CD8-positive, alpha-beta memory T cell (primary cell): ENCODE results near the gene TMEM235. TPM values are rescaled to one million over a fixed set of nuclear protein-coding genes. Genes with fewer than 3 reads are reported as not detected.
"Not testable (repeated sequence)": the region's sequence is repeated elsewhere in the genome, so short reads cannot be mapped to it uniquely, and the experiment has no call there.

Experiments
- CTCF ChIA-PET: fragments of 350-600 bp; sonication (Branson Sonifier 250); formaldehyde crosslinking; loops from one replicate; lab custom pipeline; 2021; ENCODE audit warnings: antibody characterized with exemption; lab: Charles Lee
- POLR2A ChIA-PET: fragments of 350-600 bp; sonication (Branson Sonifier 250); formaldehyde crosslinking; loops from one replicate; lab custom pipeline; 2021; ENCODE audit warnings: antibody characterized with exemption; lab: Charles Lee
- DNase-seq, 5 donors: peaks; one replicate each; pipeline versions ENCODE4 v3.0.0 to v3.0.0-alpha.2; 2020 to 2022; ENCODE audit warnings: mixed read lengths in 1 of 5
- H3K27ac ChIP-seq: one replicate; pipeline ENCODE4 v1.7.0; 2013; ENCODE audit warnings: low read depth, mild to moderate bottlenecking, low read length, moderate library complexity
- H3K27me3 ChIP-seq: 2 replicates; pipeline ENCODE4 v1.7.0; 2013; ENCODE audit warnings: low read length, mild to moderate bottlenecking; ENCODE audit not compliant: insufficient read depth, poor library complexity, severe bottlenecking
- H3K36me3 ChIP-seq: 2 replicates; pipeline ENCODE4 v1.7.0; 2013; ENCODE audit warnings: mild to moderate bottlenecking, low read length, moderate library complexity; ENCODE audit not compliant: insufficient read depth
- H3K4me1 ChIP-seq: 2 replicates; pipeline ENCODE4 v1.7.0; 2013; ENCODE audit warnings: mild to moderate bottlenecking, low read length, moderate library complexity; ENCODE audit not compliant: insufficient read depth
- H3K4me3 ChIP-seq: 2 replicates; pipeline ENCODE4 v1.7.0; 2013; ENCODE audit warnings: mild to moderate bottlenecking, low read length
- H3K9me3 ChIP-seq: 2 replicates; pipeline ENCODE4 v1.7.0; 2013; ENCODE audit warnings: mild to moderate bottlenecking, low read length
- H3K27ac Mint-ChIP-seq, 8 donors: one replicate each; pipeline ENCODE4 v1.8.0; 2020 to 2021; ENCODE audit warnings: mixed read lengths in 8 of 8, mild to moderate bottlenecking in 6 of 8, inconsistent platforms in 3 of 8, moderate library complexity in 3 of 8
- H3K27me3 Mint-ChIP-seq, 2 donors: one replicate each; pipeline ENCODE4 v1.8.0; 2020 to 2021; ENCODE audit warnings: mixed read lengths in 2 of 2, mild to moderate bottlenecking in 1 of 2, moderate library complexity in 1 of 2
- H3K36me3 Mint-ChIP-seq, 3 donors: one replicate each; pipeline ENCODE4 v1.8.0; 2020 to 2021; ENCODE audit warnings: mixed read lengths in 3 of 3, inconsistent platforms in 1 of 3, mild to moderate bottlenecking in 1 of 3
- H3K4me1 Mint-ChIP-seq, 3 donors: one replicate each; pipeline ENCODE4 v1.8.0; 2020 to 2021; ENCODE audit warnings: mixed read lengths in 3 of 3, inconsistent platforms in 1 of 3, mild to moderate bottlenecking in 1 of 3
- H3K4me3 Mint-ChIP-seq, 7 donors: one replicate each; pipeline ENCODE4 v1.8.0; 2020 to 2021; ENCODE audit warnings: mixed read lengths in 7 of 7, mild to moderate bottlenecking in 6 of 7, moderate library complexity in 4 of 7, inconsistent platforms in 2 of 7
- H3K9me3 Mint-ChIP-seq, 5 donors: one replicate each; pipeline ENCODE4 v1.8.0; 2020 to 2022; ENCODE audit warnings: mixed read lengths in 5 of 5, mild to moderate bottlenecking in 3 of 5, moderate library complexity in 2 of 5, inconsistent platforms in 1 of 5
- polyA plus RNA-seq: library from polyadenylated mRNA; unstranded; fragments of 300-500 nt; fragmentation: Illumina TruSeq; gene quantifications from one replicate; pipeline ENCODE4 v1.2.3, GENCODE V29; 2021
- total RNA-seq, 2 experiments: library from RNA; stranded (reverse); gene quantifications; one replicate each; pipeline ENCODE4 v1.2.3, GENCODE V29; 2021

Gene TMEM235
- total and polyA plus RNA-seq, 3 experiments from 2014 or later = not detected

DNA sequence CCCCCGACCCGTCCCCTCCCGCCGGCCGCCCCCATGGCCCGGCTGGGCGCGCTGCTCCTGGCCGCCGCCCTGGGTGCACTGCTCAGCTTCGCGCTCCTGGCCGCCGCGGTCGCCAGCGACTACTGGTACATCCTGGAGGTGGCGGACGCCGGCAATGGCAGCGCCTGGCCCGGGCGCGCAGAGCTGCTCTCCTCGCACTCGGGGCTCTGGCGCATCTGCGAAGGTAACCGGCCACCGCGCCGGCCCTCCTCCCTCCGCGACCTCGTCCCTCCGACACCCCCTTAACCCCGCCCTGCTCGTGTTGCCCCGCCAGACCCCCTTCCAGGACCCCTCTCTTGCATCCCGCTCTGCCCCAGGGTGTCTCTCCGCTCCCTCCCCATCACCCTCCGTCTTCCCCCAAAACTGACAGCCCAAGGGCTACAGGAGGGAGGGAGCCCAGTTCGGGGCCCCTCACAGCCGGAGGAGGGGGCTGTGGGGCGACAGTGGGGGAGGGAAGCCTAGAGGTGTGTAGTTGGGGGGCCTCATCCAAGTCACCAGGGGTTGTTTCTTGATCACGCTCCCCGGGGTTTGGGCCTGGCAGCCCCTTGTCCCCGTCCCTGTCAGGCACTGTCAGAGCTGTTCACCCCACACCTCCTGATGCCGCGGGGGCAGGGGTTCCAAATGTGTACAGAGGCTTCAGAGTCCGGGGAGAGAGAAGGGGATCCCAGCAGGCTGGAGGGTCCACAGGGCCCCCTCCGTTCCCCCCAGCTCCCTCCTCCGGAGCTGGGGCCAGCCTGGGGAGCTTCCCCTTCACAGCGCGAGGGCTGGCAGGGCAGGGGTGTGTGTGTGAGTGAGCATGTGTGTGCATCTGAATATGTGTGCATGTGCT is 794 bp downstream of the TMEM235 start:
- ChIA-PET POLR2A (interaction anchor here (0.6 kb wide), 1 partner anchor 360 kb away, joined by 15 read pairs; no protein-coding TSS in a partner anchor), CTCF (no interaction called here)
- peaks cover 3 to 13% (median 5%) of the 10 kb centered on the region in 3 donors for H3K4me1 Mint-ChIP-seq
- peaks cover 12% of the 10 kb centered on the region for H3K27me3 ChIP-seq
- H3K27me3 Mint-ChIP-seq = peaks cover 27 to 36% of the 10 kb centered on the region in 2 donors
- no peaks in the 10 kb centered on the region for H3K9me3 Mint-ChIP-seq
- H3K4me3 Mint-ChIP-seq = peak overlapping the region in 1 of 7 donors; percentile 14
- H3K4me3 ChIP-seq = no peak overlapping the region
- H3K4me1 ChIP-seq = no peaks in the 10 kb centered on the region
- no peak overlapping the region for H3K27ac ChIP-seq
- H3K27ac Mint-ChIP-seq = no peak overlapping the region
- no peaks in the 10 kb centered on the region for H3K36me3 Mint-ChIP-seq
- H3K9me3 ChIP-seq = no peaks in the 10 kb centered on the region
- no peaks in the 10 kb centered on the region for H3K36me3 ChIP-seq
- no peak for DNase-seq

DNA sequence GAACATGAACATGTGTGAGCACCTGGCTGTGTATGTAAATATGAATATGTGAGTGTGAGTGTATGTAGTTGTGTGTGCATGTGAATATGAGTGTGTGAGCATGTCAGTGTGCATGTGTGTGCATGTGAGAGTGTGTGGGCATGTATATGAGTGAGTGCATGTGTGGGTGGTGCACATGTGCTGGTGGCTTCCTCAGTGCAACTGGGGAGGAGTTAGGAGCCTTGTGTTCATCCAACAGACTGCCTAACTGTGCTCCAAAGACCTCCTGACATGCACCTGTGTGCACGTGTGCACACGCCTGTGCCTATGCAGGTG is 1.4 kb downstream of the TMEM235 start:
- H3K36me3 Mint-ChIP-seq = no peaks in the 10 kb centered on the region
- peaks cover 3 to 13% (median 5%) of the 10 kb centered on the region in 3 donors for H3K4me1 Mint-ChIP-seq
- H3K27ac Mint-ChIP-seq = no peak overlapping the region
- ChIA-PET POLR2A (no interaction called here), CTCF (no interaction called here)
- H3K4me1 ChIP-seq = no peaks in the 10 kb centered on the region
- DNase-seq = no peak
- H3K27me3 Mint-ChIP-seq = peaks cover 26 to 32% of the 10 kb centered on the region in 2 donors
- H3K27ac ChIP-seq = no peak overlapping the region
- no peaks in the 10 kb centered on the region for H3K36me3 ChIP-seq
- no peak overlapping the region for H3K4me3 ChIP-seq
- peaks cover 12% of the 10 kb centered on the region for H3K27me3 ChIP-seq
- no peaks in the 10 kb centered on the region for H3K9me3 ChIP-seq
- H3K9me3 Mint-ChIP-seq = no peaks in the 10 kb centered on the region
- no peak overlapping the region for H3K4me3 Mint-ChIP-seq

DNA sequence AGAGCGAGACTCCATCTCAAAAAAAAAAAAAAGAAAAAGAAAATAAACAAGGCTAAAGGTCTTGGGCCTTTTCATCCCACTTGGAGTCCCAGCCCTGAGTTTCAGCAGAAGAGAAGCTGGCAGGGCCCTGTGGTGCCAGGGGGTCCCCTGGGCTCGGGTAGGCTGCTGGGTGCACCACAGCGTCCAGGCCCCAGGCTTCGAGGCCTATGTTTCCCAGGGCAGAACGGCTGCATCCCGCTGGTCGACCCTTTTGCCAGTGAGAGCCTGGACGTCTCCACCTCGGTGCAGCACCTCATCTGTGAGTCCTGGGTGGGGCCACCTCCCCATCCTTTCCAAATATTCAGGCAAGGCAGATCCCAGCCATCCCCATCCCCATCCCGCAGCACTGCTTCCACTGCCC is 2.2 kb downstream of the TMEM235 start:
- DNase-seq = no peak
- no peak overlapping the region for H3K4me3 ChIP-seq
- H3K27me3 ChIP-seq = peaks cover 12% of the 10 kb centered on the region
- no peak overlapping the region for H3K27ac ChIP-seq
- no peaks in the 10 kb centered on the region for H3K36me3 Mint-ChIP-seq
- H3K4me3 Mint-ChIP-seq = no peak overlapping the region
- H3K27ac Mint-ChIP-seq = no peak overlapping the region
- H3K27me3 Mint-ChIP-seq = peaks cover 23 to 30% of the 10 kb centered on the region in 2 donors
- H3K4me1 Mint-ChIP-seq = peaks cover 3 to 13% (median 5%) of the 10 kb centered on the region in 3 donors
- no peaks in the 10 kb centered on the region for H3K4me1 ChIP-seq
- no peaks in the 10 kb centered on the region for H3K36me3 ChIP-seq
- POLR2A ChIA-PET = no interaction called here
- CTCF ChIA-PET = no interaction called here
- H3K9me3 Mint-ChIP-seq = no peaks in the 10 kb centered on the region
- no peaks in the 10 kb centered on the region for H3K9me3 ChIP-seq

DNA sequence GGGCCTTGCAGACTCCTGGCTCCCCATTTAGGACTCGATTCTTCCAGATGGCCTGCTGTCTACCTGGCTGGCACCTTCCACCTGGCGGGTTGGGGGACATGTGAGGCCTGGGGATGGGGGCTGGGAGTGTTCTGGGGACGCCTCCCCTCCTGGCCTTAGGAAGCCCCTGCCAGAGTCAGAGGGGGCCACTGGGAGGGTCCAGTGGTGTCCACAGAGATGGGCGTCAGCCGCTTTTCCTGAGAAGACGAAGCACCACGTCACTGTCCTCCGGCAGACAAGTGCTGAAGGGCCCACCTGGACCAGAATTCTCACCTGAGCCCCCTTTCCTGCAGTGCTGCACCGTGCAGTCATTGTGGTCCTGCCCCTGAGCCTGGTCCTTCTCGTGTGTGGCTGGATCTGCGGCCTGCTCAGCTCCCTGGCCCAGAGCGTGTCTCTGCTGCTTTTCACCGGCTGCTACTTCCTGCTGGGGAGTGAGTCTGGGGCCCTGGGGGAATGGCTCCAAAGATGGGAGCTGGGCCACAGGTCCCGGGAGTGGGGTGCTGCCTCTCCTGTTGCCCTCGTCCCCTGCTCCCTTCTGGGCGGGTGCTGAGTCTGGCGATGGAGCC is 2.9 kb downstream of the TMEM235 start:
- POLR2A ChIA-PET = no interaction called here
- Mint-ChIP-seq H3K27me3 (peaks cover 19 to 30% of the 10 kb centered on the region in 2 donors), H3K9me3 (no peaks in the 10 kb centered on the region), H3K4me1 (peaks cover 3 to 13% (median 5%) of the 10 kb centered on the region in 3 donors), H3K36me3 (no peaks in the 10 kb centered on the region), H3K4me3 (no peak overlapping the region), H3K27ac (no peak overlapping the region)
- no peak for DNase-seq
- Histone ChIP-seq H3K4me3 (no peak overlapping the region), H3K9me3 (no peaks in the 10 kb centered on the region), H3K36me3 (no peaks in the 10 kb centered on the region), H3K27ac (no peak overlapping the region), H3K4me1 (no peaks in the 10 kb centered on the region), H3K27me3 (peaks cover 12% of the 10 kb centered on the region)
- CTCF ChIA-PET = no interaction called here

DNA sequence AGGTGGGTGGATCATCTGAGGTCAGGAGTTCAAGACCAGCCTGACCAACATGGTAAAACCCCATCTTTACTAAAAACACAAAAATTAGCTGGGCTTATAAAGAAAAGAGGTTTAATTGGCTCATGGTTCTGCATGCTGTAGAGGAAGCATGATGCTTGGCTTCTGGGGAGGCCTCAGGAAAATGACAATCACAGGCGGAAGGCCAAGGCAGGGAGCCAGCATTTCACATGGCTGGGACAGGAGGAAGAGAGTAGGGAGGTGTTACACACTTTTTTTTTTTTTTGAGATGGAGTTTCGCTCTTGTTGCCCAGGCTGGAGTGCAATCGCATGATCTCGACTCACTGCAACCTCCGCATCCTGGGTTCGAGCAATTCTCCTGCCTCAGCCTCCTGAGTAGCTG is 3.6 kb downstream of the TMEM235 start:
- H3K4me3 Mint-ChIP-seq, H3K9me3 ChIP-seq, POLR2A ChIA-PET, H3K27ac Mint-ChIP-seq, H3K36me3 ChIP-seq, H3K27ac ChIP-seq, H3K4me1 ChIP-seq, H3K4me3 ChIP-seq, H3K9me3 Mint-ChIP-seq, DNase-seq, H3K36me3 Mint-ChIP-seq: not testable (repeated sequence)
- peaks cover 12% of the 10 kb centered on the region for H3K27me3 ChIP-seq
- CTCF ChIA-PET = interaction anchor here (1.3 kb wide), 1 partner anchor 16 kb away, joined by 3 read pairs; no protein-coding TSS in a partner anchor
- peaks cover 19 to 30% of the 10 kb centered on the region in 2 donors for H3K27me3 Mint-ChIP-seq
- H3K4me1 Mint-ChIP-seq = peaks cover 3 to 13% (median 5%) of the 10 kb centered on the region in 3 donors

DNA sequence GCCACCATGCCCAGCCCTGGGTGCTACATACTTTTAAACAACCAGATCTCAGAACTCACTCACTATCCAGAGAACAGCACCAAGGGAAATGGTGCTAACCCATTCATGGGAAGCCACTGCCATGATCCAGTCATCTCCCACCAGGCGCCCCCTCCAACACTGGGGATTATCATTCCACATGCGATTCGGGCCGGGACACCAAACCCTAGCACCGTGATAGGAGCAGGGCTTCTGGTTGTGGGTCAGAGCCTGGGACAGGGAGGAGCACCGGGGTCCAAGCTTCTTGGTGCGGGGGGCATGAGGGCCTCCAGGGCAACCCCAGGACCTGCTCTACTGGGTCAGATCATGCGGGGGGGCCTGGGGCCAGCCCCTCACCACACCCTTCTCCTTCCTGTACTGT is 4.5 kb downstream of the TMEM235 start:
- Histone ChIP-seq H3K9me3 (no peaks in the 10 kb centered on the region), H3K27ac (no peak overlapping the region), H3K4me1 (no peaks in the 10 kb centered on the region), H3K36me3 (no peaks in the 10 kb centered on the region), H3K4me3 (no peak overlapping the region), H3K27me3 (peaks cover 6% of the 10 kb centered on the region)
- Mint-ChIP-seq H3K27ac (no peak overlapping the region), H3K4me3 (no peak overlapping the region), H3K4me1 (peaks cover 3 to 10% (median 5%) of the 10 kb centered on the region in 3 donors), H3K9me3 (no peaks in the 10 kb centered on the region), H3K36me3 (no peaks in the 10 kb centered on the region), H3K27me3 (peaks cover 18 to 22% of the 10 kb centered on the region in 2 donors)
- DNase-seq = no peak
- POLR2A ChIA-PET = no interaction called here
- CTCF ChIA-PET = interaction anchor here (1.3 kb wide), 1 partner anchor 15 kb away, joined by 3 read pairs; no protein-coding TSS in a partner anchor

DNA sequence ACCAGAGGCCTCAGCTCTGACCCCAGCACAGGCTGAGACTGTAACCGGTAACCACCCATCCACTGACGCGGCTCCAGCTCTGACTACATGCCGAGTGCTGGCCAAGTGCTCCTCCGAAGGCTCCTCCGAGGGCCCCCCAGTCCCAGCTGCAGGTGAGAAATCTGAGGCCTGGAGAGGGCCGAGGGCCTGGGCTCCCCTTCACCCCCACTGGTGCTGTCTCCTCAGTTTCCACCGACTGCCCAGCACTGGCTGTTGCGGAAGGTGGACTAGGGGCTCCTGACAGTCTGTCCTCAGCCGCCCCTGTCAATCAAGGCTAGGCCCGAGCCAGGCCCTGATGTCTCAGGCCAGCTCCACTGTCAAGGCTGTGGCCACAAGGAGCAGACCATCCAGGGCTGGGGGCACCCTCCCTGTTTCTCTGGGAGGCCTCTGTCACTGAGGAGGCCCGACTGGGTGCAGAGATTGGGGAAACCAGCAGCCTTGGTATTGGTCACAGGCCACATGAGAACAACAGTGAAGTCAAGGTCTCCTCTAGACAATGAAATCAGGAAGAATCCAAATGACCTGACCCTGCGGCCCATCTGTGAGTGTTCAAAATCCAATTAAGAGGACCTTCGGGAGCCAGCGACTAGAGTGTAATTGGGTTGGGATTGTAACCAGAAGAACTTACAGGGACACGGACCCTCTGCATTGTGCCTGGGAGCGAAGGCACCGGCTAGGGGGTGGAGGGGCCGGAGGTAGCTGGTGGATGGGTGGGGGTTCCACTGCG is 5.1 kb downstream of the TMEM235 start:
- Mint-ChIP-seq H3K27me3 (peaks cover 13 to 16% of the 10 kb centered on the region in 2 donors), H3K4me3 (no peak overlapping the region), H3K9me3 (no peaks in the 10 kb centered on the region), H3K27ac (peak overlapping the region in 1 of 8 donors; percentile 38), H3K36me3 (no peaks in the 10 kb centered on the region), H3K4me1 (peaks cover 3 to 10% (median 5%) of the 10 kb centered on the region in 3 donors)
- Histone ChIP-seq H3K27ac (no peak overlapping the region), H3K4me3 (no peak overlapping the region), H3K9me3 (no peaks in the 10 kb centered on the region), H3K4me1 (no peaks in the 10 kb centered on the region), H3K27me3 (no peaks in the 10 kb centered on the region), H3K36me3 (no peaks in the 10 kb centered on the region)
- CTCF ChIA-PET = no interaction called here
- no peak for DNase-seq
- POLR2A ChIA-PET = no interaction called here
